ENCODE results near the gene SERPINA10.
"Not testable (repeated sequence)": the region's sequence is repeated elsewhere in the genome, so short reads cannot be mapped to it uniquely, and the experiment has no call there.

The SERPINA10 gene

DNA sequence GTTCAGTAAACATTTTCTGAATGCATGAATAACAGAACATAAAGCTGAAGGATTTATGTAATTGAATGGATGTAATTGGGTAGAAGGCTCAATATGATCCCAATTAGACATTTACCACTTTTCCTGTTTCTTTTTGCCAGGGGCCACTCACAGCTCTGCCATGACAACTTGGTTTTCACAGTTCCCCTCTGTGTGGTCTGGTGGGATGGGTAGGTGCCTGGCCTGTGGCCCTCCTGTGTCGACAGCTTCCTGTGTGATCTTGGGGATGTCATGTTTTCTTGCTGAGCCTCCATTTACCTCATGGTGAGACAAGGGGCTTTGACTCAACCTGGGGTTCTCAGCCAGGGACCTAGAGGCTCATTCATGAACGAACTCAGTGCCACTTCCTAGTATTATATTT lies 12.6 kb upstream of the SERPINA10 start:
- TF ChIP-seq, protein P1, sequence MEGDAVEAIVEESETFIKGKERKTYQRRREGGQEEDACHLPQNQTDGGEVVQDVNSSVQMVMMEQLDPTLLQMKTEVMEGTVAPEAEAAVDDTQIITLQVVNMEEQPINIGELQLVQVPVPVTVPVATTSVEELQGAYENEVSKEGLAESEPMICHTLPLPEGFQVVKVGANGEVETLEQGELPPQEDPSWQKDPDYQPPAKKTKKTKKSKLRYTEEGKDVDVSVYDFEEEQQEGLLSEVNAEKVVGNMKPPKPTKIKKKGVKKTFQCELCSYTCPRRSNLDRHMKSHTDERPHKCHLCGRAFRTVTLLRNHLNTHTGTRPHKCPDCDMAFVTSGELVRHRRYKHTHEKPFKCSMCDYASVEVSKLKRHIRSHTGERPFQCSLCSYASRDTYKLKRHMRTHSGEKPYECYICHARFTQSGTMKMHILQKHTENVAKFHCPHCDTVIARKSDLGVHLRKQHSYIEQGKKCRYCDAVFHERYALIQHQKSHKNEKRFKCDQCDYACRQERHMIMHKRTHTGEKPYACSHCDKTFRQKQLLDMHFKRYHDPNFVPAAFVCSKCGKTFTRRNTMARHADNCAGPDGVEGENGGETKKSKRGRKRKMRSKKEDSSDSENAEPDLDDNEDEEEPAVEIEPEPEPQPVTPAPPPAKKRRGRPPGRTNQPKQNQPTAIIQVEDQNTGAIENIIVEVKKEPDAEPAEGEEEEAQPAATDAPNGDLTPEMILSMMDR (conservative IDR thresholded peaks at IDR 0.05), result no peak
- no peak overlapping the region for H3K27ac ChIP-seq

DNA sequence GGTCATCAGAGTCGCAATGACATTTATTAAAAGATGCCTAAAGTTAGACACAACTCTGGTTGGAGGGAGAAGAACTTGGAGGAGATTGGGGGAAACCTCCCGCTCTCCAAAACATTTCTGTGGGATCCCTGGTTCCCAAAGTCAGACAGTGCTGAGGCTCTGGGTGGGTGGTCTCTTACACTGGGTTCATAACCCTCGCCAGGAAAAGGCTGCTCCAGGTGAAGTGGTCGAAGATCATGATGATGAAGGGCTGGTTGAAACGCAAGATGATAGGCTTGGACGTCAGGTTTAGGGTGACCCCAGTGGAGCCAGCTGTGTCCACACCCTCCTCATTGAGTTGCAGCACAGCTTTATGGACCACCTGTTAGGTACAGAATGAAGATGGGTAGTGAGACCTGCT lies 11.2 kb upstream of the SERPINA10 start:
- TF ChIP-seq, protein P1 (conservative IDR thresholded peaks at IDR 0.05), result no peak
- H3K27ac ChIP-seq, result no peak overlapping the region

DNA sequence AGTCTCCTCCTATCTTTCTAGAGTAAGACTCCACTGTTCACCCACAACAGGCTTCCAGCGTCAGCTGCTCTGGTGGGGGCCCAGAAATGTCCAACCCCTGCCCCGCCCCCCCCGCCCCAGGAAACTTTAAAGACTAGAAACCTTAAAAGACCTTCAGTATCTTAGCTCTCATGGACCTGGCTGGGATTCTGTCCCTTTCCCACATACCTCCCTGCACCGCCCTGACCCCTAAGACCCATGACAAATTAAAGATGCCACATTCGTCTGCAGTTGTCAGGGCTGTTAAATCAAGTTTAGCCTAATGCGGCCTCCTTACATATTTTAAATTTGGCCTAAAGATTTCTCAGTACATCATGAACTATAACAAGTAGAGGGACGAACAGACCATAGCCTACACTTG lies 10.0 kb upstream of the SERPINA10 start:
- no peak overlapping the region for H3K27ac ChIP-seq
- TF ChIP-seq, protein P1 (conservative IDR thresholded peaks at IDR 0.05), result no peak

DNA sequence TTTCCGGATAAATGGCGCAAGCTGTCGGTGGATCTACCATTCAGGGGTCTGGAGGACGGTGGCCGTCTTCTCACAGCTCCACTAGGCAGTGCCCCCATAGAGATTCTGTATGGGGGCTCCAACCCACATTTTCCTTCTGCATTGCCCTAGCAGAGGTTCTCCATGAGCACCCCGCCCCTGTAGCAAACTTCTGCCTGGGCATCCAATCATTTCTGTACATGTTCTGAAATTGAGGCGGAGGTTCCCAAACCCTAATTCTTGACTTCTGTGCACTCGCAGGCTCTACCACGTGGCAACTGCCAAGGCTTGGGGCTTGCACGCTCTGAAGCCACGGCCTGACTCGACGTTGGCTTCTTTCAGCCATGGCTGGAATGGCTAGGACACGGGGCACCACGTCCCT lies 5.1 kb upstream of the SERPINA10 start:
- TF ChIP-seq, protein P1 (conservative IDR thresholded peaks at IDR 0.05), result no peak
- no peak overlapping the region for H3K27ac ChIP-seq

DNA sequence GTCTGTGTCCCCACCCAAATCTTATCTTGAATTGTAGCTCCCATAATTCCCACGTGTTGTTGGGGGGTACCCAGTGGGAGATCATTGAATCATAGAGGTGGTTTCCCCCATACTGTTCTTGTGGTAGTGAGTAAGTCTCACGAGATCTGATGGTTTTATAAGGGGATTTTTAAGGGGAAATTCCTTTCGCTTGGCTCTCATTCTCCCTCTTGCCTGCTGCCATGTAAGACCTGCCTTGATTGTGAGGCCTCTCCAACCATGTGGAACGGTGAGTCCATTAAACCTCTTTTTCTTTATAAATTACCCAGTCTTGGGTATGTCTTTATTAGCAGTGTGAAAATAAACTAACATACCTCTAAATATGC lies 3.1 kb upstream of the SERPINA10 start:
- not testable (repeated sequence) for H3K27ac ChIP-seq

DNA sequence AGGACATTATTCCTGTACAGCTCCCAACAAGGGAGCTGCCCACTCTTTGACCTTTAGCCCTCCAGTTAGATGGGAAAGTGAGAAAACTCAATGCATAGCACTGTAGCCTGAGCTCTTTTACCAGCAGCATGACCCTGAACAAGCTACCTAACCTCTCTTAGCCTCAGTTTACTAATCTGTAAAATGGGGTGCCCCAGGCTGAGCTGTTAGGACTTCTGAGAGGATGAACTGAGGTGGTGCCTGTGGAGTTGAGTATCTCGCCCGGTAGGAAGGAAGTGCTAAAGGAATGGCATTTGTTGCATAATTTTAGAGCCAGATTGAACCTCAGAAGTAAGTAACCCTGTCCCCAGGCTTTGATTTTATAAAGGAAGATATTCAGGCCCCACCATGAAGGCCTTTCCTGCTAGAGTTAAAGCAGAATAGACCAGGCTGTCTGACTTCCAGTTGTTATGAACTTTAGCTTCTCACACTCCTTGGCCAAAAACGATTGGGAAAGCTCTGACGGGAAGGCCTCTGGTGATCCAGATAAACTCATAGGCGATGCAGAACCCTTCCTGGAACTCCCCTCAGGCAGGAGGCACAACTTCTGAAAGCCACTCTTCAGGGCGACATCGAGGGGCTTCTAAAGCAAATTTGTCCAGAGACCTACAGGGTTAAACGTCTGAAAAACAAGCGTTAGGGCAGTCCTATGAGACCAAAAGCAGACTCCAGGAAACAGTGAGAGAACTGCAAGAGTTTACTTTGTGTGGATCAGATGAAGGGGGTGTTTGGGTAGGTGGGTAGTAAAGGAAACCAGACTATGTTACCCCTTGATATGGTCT lies 2.5 kb upstream of the SERPINA10 start:
- TF ChIP-seq, protein P1 (conservative IDR thresholded peaks at IDR 0.05), result no peak
- H3K27ac ChIP-seq, result no peak overlapping the region

DNA sequence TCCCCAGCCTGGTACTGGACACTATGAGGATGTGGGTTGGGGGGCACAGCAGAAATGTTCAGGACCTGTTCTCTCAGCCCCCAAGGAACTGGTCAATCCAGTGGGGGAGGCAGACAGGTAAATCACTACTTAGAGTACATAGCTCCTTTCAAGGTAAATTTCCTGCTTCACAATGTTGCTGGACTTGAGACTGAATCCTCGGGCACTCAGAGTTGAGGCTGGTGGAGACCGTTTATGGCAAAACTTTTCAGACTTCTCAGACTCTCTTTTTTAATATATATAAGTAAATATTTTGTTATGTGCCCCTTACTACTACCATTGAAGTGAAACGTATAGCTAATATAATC lies 483 bp upstream of the SERPINA10 start:
- peak overlapping the region; percentile 27; the same call in 1 of the 2 replicates for H3K27ac ChIP-seq
- TF ChIP-seq, protein P1 (conservative IDR thresholded peaks at IDR 0.05), result no peak

DNA sequence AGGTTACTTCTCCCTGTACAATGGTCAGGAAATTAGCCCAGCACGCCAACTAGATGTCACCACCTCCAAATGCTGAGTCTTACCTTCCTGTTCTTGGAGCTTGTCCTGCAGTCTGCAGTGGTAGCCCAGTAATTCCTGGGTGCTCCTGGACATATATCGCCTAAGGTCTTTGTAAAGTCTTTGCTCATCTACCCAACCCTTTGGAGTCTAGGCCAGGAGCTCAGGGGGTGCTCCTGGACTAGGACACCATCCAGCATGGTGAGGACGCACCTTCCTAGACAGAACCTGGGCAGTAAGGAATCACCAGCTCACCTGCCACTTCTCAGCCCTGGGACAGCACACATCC lies 569 bp downstream of the SERPINA10 start:
- TF ChIP-seq, protein P1 (conservative IDR thresholded peaks at IDR 0.05), result no peak
- H3K27ac ChIP-seq, result peak overlapping the region; percentile 27; the same call in 1 of the 2 replicates

All from VCaP (cell line).